KOPT-K1 (cell line): ENCODE data around the gene C12orf50.
"Not testable (repeated sequence)": the region's sequence is repeated elsewhere in the genome, so short reads cannot be mapped to it uniquely, and the experiment has no call there.

ENCODE experiments used
- H3K27ac ChIP-seq: fragments of 200-600 bp; sonication (generic); 2 replicates; pipeline ENCODE4 v1.5.1; 2016; ENCODE audit warnings: antibody characterized with exemption, mild to moderate bottlenecking, low read depth, low read length; ENCODE audit not compliant: poor library complexity, severe bottlenecking
- H3K36me3 ChIP-seq: fragments of 200-600 bp; sonication (generic); 2 replicates; pipeline ENCODE4 v1.5.1; 2017; ENCODE audit warnings: antibody characterized with exemption, mild to moderate bottlenecking, low read length, moderate library complexity; ENCODE audit not compliant: insufficient read depth
- H3K9me3 ChIP-seq: fragments of 200-600 bp; sonication (generic); 2 replicates; pipeline ENCODE4 v1.5.1; 2017; ENCODE audit warnings: antibody characterized with exemption, low read length, mild to moderate bottlenecking; ENCODE audit not compliant: insufficient read depth, poor library complexity, severe bottlenecking

Gene C12orf50

GRCh38 chr12:88017964-88018363 lies 11.2 kb downstream of the C12orf50 start:
- H3K36me3 ChIP-seq: no peaks in the 10 kb centered on the region
- H3K9me3 ChIP-seq: peaks cover 29% of the 10 kb centered on the region
- H3K27ac ChIP-seq: no peak overlapping the region

- H3K36me3 ChIP-seq: no peaks in the 10 kb centered on the region
- no peak overlapping the region for H3K27ac ChIP-seq
- H3K9me3 ChIP-seq: peaks cover 24% of the 10 kb centered on the region
Measured at GRCh38 chr12:88015825-88016224, 13.4 kb downstream of the C12orf50 start.

- no peak overlapping the region for H3K27ac ChIP-seq
- H3K36me3 ChIP-seq: no peaks in the 10 kb centered on the region
- no peaks in the 10 kb centered on the region for H3K9me3 ChIP-seq
Measured at GRCh38 chr12:88011755-88012154, 17.4 kb downstream of the C12orf50 start.

GRCh38 chr12:88006351-88006750 lies 22.9 kb downstream of the C12orf50 start:
- Histone ChIP-seq H3K27ac (no peak overlapping the region), H3K9me3 (no peaks in the 10 kb centered on the region), H3K36me3 (no peaks in the 10 kb centered on the region)

DNA sequence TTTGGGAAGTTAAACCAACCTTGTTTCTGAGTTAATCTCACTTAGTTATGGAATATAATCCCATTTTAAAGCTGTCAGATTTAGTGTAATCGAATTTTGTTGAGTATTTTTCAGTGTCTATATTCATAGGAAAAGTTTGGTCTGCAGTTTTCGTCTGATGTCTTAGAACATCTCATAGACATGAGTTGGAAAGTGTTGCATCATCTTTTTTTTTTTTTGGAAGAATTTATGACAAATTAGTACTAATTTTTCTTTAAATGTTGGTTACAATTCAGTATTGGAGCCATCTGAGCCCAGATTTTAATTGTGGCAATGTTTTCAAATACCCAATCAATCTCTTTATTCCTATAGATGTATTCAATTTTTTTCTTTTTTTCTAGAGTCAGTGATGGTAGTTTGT lies 27.9 kb downstream of the C12orf50 start:
- no peaks in the 10 kb centered on the region for H3K36me3 ChIP-seq
- H3K9me3 ChIP-seq: no peaks in the 10 kb centered on the region
- H3K27ac ChIP-seq: no peak overlapping the region

- H3K36me3 ChIP-seq: no peaks in the 10 kb centered on the region
- no peaks in the 10 kb centered on the region for H3K9me3 ChIP-seq
- H3K27ac ChIP-seq: no peak overlapping the region
Measured at GRCh38 chr12:87995581-87996178, 33.5 kb downstream of the C12orf50 start.

DNA sequence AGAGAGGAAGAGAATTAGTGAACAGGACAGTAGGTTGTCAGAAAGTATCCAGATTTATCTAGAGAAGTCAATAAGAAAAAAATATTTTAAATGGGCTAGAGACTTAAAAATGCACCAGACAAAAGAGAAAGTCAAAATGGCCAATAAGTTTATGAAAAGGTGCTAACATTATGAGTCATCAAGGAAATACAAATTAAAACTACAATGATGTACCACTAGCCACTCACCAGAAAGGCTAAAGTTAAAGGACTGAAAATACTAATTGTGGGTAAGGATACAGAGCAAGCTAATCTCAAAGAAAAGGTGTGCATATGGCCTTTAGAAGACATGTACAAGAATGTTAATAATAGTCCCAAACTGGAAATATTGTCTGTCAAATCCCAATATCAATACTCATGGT lies 37.7 kb downstream of the C12orf50 start:
- Histone ChIP-seq H3K36me3 (no peaks in the 10 kb centered on the region), H3K27ac (no peak overlapping the region), H3K9me3 (no peaks in the 10 kb centered on the region)

- Histone ChIP-seq H3K27ac (no peak overlapping the region), H3K36me3 (no peaks in the 10 kb centered on the region), H3K9me3 (no peaks in the 10 kb centered on the region)
Measured at GRCh38 chr12:87988534-87988933, 40.7 kb downstream of the C12orf50 start.

- Histone ChIP-seq H3K36me3 (no peaks in the 10 kb centered on the region), H3K9me3 (no peaks in the 10 kb centered on the region), H3K27ac (no peak overlapping the region)
Measured at GRCh38 chr12:87985069-87985675, 44.0 kb downstream of the C12orf50 start.

- H3K27ac ChIP-seq: no peak overlapping the region
- H3K36me3 ChIP-seq: no peaks in the 10 kb centered on the region
- no peaks in the 10 kb centered on the region for H3K9me3 ChIP-seq
Measured at GRCh38 chr12:87982208-87982607, 47.0 kb downstream of the C12orf50 start.

DNA sequence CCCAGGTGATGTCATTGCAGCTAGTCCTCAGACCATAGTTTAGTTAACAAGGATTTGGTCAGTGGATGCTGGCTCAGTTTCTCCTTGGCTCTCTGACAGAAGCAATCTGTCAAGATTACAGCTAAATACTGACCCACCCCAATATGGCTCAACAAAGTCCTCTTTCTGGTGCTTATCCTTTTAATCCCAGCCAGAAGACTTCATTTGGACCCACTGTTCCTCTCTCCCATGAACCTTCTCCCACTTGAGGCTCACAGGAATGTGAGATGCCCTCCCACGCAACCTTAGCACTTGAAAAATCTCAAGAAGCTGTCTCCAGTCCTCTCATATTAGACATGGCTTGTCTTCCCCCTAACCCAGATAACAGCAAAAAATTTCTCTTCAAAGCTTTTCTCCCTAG lies 47.7 kb downstream of the C12orf50 start:
- H3K36me3 ChIP-seq: no peaks in the 10 kb centered on the region
- no peak overlapping the region for H3K27ac ChIP-seq
- H3K9me3 ChIP-seq: no peaks in the 10 kb centered on the region

DNA sequence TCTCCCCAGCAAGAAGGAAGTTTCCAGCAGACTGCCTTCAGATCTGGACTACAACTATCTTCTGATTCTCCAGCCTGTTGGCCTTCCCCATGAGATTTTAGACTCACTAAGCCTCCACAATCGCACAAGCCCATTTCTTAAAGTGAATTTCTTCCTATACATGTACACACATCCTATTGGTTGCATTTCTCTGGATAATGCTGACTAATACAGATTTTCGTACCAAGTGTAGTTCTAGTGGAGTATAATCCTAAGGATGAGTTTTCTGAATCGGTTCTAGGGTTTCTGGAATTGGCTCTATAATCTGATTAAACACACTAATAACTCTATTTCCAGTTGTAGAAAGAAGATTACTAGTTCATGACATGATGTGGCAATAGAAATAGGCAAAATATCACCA lies 53.3 kb downstream of the C12orf50 start:
- H3K27ac ChIP-seq: no peak overlapping the region
- H3K9me3 ChIP-seq: no peaks in the 10 kb centered on the region

GRCh38 chr12:87967871-87968270 lies 61.3 kb downstream of the C12orf50 start:
- no peaks in the 10 kb centered on the region for H3K9me3 ChIP-seq
- H3K36me3 ChIP-seq: no peaks in the 10 kb centered on the region
- no peak overlapping the region for H3K27ac ChIP-seq

More for the DNA sequence above, 53.3 kb downstream of the C12orf50 start:
- no peaks in the 10 kb centered on the region for H3K36me3 ChIP-seq

DNA sequence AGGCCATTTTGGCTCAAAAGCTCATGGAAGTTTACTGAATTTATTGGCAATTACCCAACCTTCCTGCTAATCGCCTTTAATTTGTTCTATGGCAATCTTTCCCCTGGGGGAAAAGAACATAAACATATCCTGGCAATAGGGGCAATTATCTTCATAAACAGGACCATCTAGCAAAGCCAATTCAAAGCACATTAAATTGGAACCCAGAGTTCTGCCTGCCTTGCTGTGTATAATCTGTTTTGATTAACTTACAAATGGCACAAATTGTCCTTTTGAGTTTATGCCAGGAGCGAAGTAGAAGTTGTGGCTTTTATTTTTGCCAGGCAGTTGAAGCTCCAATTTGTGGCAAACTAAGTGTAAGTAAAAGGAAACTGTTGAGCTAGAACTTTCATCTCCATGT lies 68.6 kb downstream of the C12orf50 start:
- Histone ChIP-seq H3K9me3 (no peaks in the 10 kb centered on the region), H3K36me3 (no peaks in the 10 kb centered on the region), H3K27ac (no peak overlapping the region)

GRCh38 chr12:87954028-87954427 lies 75.2 kb downstream of the C12orf50 start:
- not testable (repeated sequence) for H3K27ac ChIP-seq, H3K36me3 ChIP-seq, H3K9me3 ChIP-seq

GRCh38 chr12:87953256-87953860 lies 75.8 kb downstream of the C12orf50 start:
- H3K9me3 ChIP-seq: no peaks in the 10 kb centered on the region
- H3K36me3 ChIP-seq: no peaks in the 10 kb centered on the region
- no peak overlapping the region for H3K27ac ChIP-seq
